Neural progenitor cell (in vitro differentiated cells): ENCODE data around the gene PRKAR1A.

Experiments
- EZH2 ChIP-seq: fragments of 200-600 bp; sonication (generic); IDR thresholded peaks from 2 replicates; pipeline ENCODE4 v1.6.1; 2017; ENCODE audit warnings: antibody characterized with exemption, mild to moderate bottlenecking, moderate library complexity
- EZH2phosphoT487 ChIP-seq: fragments of 200-600 bp; sonication (generic); IDR thresholded peaks from 2 replicates; pipeline ENCODE4 v1.6.1; 2017; ENCODE audit warnings: antibody characterized with exemption
- TF ChIP-seq, protein P1 (sequence below): fragments of 200-600 bp; sonication (generic); IDR thresholded peaks from 2 replicates; pipeline ENCODE4 v1.5.1; 2017; ENCODE audit warnings: antibody characterized with exemption, mild to moderate bottlenecking

- TF ChIP-seq, protein P1, sequence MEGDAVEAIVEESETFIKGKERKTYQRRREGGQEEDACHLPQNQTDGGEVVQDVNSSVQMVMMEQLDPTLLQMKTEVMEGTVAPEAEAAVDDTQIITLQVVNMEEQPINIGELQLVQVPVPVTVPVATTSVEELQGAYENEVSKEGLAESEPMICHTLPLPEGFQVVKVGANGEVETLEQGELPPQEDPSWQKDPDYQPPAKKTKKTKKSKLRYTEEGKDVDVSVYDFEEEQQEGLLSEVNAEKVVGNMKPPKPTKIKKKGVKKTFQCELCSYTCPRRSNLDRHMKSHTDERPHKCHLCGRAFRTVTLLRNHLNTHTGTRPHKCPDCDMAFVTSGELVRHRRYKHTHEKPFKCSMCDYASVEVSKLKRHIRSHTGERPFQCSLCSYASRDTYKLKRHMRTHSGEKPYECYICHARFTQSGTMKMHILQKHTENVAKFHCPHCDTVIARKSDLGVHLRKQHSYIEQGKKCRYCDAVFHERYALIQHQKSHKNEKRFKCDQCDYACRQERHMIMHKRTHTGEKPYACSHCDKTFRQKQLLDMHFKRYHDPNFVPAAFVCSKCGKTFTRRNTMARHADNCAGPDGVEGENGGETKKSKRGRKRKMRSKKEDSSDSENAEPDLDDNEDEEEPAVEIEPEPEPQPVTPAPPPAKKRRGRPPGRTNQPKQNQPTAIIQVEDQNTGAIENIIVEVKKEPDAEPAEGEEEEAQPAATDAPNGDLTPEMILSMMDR = no peak
- no peak for TF ChIP-seq EZH2
- TF ChIP-seq EZH2phosphoT487 = no peak
Measured at GRCh38 chr17:68591583-68591982, 79.4 kb downstream of the PRKAR1A start.
